ENCODE data around the gene NRM. TPM values are rescaled to one million over a fixed set of nuclear protein-coding genes. Genes with fewer than 3 reads are reported as not detected.
A peak's percentile ranks its signal among the peaks of the same experiment; 100 is the strongest.

NRM gene
- total and polyA plus RNA-seq, 9 donors = 3.4 to 23.2 (median 15.3) TPM

DNA sequence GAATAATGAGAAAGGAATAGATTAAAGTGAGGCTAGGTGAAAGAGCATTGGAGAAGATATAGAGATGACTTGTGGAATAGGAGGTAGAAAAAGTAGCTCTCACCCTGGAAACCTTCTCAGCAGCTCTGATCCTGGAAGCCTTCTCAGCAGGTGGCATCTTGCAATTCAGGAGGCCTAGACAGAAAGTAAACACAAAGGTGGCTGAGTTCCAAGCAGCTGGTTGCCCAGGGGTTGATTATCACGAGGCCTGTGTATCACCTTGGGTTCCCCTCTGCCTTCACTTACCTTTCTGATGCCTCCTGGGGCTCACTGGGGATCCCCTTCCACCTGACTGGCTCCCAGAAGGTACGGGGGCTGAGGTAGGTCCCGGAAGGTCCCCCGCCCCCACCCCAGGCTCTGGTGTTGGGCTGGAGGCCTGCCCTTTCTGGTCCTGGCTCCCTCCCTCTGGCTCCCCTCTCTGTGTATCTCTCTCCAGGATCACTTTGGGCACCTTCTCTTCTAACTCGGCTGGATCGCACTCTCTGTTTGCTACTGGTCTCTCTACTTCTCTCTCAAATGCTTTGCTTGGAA lies 16.6 kb upstream of the NRM start:
- WGBS, 3 donors = 74 to 80% (median 77%) methylated on average over 6 of the region's 6 CpGs
- intact Hi-C loops (cut with DNase I) = no loop called here
- Histone ChIP-seq H3K27ac (no peak overlapping the region), H3K36me3 (no peaks in the 10 kb centered on the region), H3K9me3 (no peaks in the 10 kb centered on the region), H3K4me3 (no peak overlapping the region), H3K4me1 (ENCODE audit: insufficient read depth) (no peaks in the 10 kb centered on the region), H3K27me3 (no peaks in the 10 kb centered on the region)
- DNase-seq = peak in 1 of 5 donors; percentile 32
- TF ChIP-seq EP300 (IDR thresholded peaks at IDR 0.05) = no peak

DNA sequence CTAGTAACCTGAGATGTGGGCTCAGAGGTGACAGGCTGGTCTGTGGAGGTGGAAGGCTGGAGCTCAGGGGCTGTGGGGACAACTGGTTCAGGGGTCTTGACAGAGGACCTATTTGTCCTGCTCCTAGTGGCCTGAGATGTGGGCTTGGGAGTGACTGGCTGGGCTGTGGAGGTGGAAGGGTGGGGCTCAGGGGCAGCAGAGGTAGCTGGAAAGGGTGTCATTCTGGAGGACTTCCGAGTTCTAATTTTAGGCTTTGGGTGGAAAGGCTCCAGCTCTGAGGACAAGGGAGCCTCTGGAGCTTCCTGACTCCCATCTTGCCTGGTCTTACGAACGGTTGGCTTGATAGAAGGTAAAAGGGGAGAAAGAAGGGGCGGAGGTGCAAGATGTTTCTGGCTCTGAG lies 14.8 kb upstream of the NRM start:
- no peak for DNase-seq

DNA sequence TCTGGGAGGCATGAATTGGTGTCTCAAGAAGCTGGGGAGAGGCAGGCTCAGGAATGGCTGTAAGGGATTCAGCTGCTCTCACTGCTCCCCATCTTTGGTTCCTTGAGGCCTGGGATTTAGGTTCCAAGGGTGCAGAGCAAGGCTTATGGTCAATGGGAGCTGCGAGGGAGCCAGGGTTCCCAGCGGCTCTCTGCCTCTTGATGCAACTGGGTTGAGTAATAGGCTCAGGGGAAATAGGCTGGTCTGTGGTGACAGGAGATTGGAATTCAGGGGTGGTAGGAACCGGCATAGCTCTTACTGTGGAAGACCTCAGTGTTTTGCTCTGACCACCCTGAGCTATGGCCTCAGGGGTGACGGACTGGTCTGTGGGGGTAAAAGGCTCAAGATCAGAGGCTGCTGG lies 13.0 kb upstream of the NRM start:
- Histone ChIP-seq H3K27ac (no peak overlapping the region), H3K4me3 (no peak overlapping the region), H3K9me3 (no peaks in the 10 kb centered on the region), H3K27me3 (no peaks in the 10 kb centered on the region), H3K36me3 (no peaks in the 10 kb centered on the region), H3K4me1 (ENCODE audit: insufficient read depth) (no peaks in the 10 kb centered on the region)
- DNase-seq = peak in 1 of 5 donors; percentile 19
- TF ChIP-seq, protein P1, sequence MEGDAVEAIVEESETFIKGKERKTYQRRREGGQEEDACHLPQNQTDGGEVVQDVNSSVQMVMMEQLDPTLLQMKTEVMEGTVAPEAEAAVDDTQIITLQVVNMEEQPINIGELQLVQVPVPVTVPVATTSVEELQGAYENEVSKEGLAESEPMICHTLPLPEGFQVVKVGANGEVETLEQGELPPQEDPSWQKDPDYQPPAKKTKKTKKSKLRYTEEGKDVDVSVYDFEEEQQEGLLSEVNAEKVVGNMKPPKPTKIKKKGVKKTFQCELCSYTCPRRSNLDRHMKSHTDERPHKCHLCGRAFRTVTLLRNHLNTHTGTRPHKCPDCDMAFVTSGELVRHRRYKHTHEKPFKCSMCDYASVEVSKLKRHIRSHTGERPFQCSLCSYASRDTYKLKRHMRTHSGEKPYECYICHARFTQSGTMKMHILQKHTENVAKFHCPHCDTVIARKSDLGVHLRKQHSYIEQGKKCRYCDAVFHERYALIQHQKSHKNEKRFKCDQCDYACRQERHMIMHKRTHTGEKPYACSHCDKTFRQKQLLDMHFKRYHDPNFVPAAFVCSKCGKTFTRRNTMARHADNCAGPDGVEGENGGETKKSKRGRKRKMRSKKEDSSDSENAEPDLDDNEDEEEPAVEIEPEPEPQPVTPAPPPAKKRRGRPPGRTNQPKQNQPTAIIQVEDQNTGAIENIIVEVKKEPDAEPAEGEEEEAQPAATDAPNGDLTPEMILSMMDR (IDR thresholded peaks at IDR 0.05) = no peak
- TF ChIP-seq POLR2A (IDR thresholded peaks at IDR 0.05) (no peak), EP300 (IDR thresholded peaks at IDR 0.05) (no peak)
- intact Hi-C loops (cut with DNase I) = no loop called here
- 93 to 94% (median 94%) methylated on average over 4 of the region's 4 CpGs for WGBS, 3 donors

More for the DNA sequence above, 14.8 kb upstream of the NRM start:
- Histone ChIP-seq H3K4me1 (ENCODE audit: insufficient read depth) (no peaks in the 10 kb centered on the region), H3K4me3 (no peak overlapping the region), H3K36me3 (no peaks in the 10 kb centered on the region), H3K27ac (no peak overlapping the region), H3K9me3 (no peaks in the 10 kb centered on the region), H3K27me3 (no peaks in the 10 kb centered on the region)
- intact Hi-C loops (cut with DNase I) = no loop called here
- TF ChIP-seq, protein P1 (IDR thresholded peaks at IDR 0.05) = no peak
- WGBS, 3 donors = 89 to 92% (median 90%) methylated on average over 4 of the region's 4 CpGs

DNA sequence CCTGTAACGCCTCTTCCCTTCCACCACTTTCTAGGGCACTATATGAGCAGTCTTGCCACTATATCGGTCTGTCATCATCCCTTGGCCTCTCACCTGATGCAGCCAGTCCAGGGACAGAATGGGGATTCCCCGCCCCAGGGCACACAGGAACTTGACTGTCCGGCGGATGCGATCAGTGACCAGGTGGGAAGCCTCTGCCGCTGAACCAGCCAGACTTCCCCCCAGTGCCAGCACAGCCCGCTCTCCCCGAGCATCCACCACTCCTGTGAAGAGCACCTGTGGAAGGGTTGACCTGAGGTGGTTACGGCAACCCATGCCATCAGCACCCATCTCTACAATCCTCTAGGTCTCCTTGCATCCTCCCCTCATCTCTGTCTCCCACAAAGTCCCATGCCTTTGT lies 12.2 kb upstream of the NRM start:
- Histone ChIP-seq H3K4me1 (ENCODE audit: insufficient read depth) (no peaks in the 10 kb centered on the region), H3K27me3 (no peaks in the 10 kb centered on the region), H3K4me3 (no peak overlapping the region), H3K9me3 (no peaks in the 10 kb centered on the region), H3K27ac (no peak overlapping the region), H3K36me3 (no peaks in the 10 kb centered on the region)
- WGBS, 3 donors = 91 to 96% (median 95%) methylated on average over 10 of the region's 10 CpGs
- peak in 1 of 5 donors; percentile 23 for DNase-seq
- intact Hi-C loops (cut with DNase I) = no loop called here
- no peak for TF ChIP-seq POLR2A (IDR thresholded peaks at IDR 0.05)
- TF ChIP-seq, protein P1 (IDR thresholded peaks at IDR 0.05) = no peak
- no peak for TF ChIP-seq EP300 (IDR thresholded peaks at IDR 0.05)

DNA sequence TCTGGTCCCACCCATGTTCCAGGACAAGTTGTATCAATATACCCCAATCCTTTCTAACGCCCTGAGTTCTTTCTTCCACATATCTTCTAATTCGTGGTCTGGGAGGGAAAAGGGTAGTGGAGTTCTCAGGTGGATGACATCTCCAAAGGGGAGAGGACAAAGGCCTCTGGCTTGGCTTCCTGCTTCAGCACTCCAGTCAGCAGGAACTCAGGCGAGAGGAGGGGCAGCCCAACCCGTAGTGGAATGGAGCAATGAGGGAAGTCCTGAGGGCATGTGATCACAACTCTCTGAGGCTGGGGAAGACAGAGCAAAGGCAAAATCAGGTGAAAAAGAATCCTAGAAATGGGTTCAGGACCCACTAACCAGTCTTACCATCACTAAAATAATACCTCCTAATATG lies 9.6 kb upstream of the NRM start:
- Histone ChIP-seq H3K27ac (no peak overlapping the region), H3K27me3 (no peaks in the 10 kb centered on the region), H3K36me3 (no peaks in the 10 kb centered on the region), H3K4me1 (ENCODE audit: insufficient read depth) (no peaks in the 10 kb centered on the region), H3K4me3 (no peak overlapping the region), H3K9me3 (no peaks in the 10 kb centered on the region)
- intact Hi-C loops (cut with DNase I) = no loop called here
- 72 to 78% (median 72%) methylated on average over 4 of the region's 4 CpGs for WGBS, 3 donors
- no peak for DNase-seq
- TF ChIP-seq, protein P1 (IDR thresholded peaks at IDR 0.05) = no peak
- TF ChIP-seq EP300 (IDR thresholded peaks at IDR 0.05) = no peak
- no peak for TF ChIP-seq POLR2A (IDR thresholded peaks at IDR 0.05)
